IMR-90 (cell line): ENCODE data around the gene GJA5.
"Not testable (repeated sequence)": the region's sequence is repeated elsewhere in the genome, so short reads cannot be mapped to it uniquely, and the experiment has no call there.

ENCODE experiments used
- CTCF ChIP-seq: conservative IDR thresholded peaks from 2 replicates; pipeline ENCODE4 v1.5.1; 2012; ENCODE audit warnings: mild to moderate bottlenecking, low read depth, low read length, improper control_type of control experiment
- FOS ChIP-seq: fragments of 150-350 bp; IDR thresholded peaks from 2 replicates; pipeline ENCODE4 v1.6.1; 2016; ENCODE audit warnings: low read depth, low read length
- RCOR1 ChIP-seq: IDR thresholded peaks from 2 replicates; pipeline ENCODE4 v1.6.1; 2012; ENCODE audit warnings: mild to moderate bottlenecking, low read length, improper control_type of control experiment; ENCODE audit not compliant: insufficient replicate concordance
- RFX5 ChIP-seq: IDR thresholded peaks from 2 replicates; pipeline ENCODE4 v1.8.0; 2012; ENCODE audit warnings: low read depth, mild to moderate bottlenecking, low read length, moderate library complexity
- SMC3 ChIP-seq: fragments of 150-350 bp; IDR thresholded peaks from 2 replicates; pipeline ENCODE4 v1.6.1; 2016; ENCODE audit warnings: low read depth, mild to moderate bottlenecking, antibody characterized with exemption, low read length, moderate library complexity

GRCh38 chr1:147734291-147734841, 26.0 kb downstream of the GJA5 start:
- not testable (repeated sequence) for TF ChIP-seq CTCF, FOS, RCOR1, RFX5, SMC3
